Choroid plexus epithelial cell (primary cell): ENCODE measurements around the gene MAPK8IP2.

Experiments used
- DNase-seq: peaks from one replicate; pipeline ENCODE4 v3.0.0-alpha.2; 2010; ENCODE audit warnings: low read depth
- H3K4me3 ChIP-seq: 2 replicates; pipeline ENCODE4 v1.5.1; 2011; ENCODE audit warnings: low read depth, mild to moderate bottlenecking, control low read depth, low read length, moderate library complexity
- TF ChIP-seq, protein P1 (sequence below): conservative IDR thresholded peaks from 2 replicates; pipeline ENCODE4 v1.5.1; 2011; ENCODE audit warnings: low read depth, mild to moderate bottlenecking, control low read depth, inconsistent platforms, low read length, moderate library complexity

The MAPK8IP2 gene

DNA sequence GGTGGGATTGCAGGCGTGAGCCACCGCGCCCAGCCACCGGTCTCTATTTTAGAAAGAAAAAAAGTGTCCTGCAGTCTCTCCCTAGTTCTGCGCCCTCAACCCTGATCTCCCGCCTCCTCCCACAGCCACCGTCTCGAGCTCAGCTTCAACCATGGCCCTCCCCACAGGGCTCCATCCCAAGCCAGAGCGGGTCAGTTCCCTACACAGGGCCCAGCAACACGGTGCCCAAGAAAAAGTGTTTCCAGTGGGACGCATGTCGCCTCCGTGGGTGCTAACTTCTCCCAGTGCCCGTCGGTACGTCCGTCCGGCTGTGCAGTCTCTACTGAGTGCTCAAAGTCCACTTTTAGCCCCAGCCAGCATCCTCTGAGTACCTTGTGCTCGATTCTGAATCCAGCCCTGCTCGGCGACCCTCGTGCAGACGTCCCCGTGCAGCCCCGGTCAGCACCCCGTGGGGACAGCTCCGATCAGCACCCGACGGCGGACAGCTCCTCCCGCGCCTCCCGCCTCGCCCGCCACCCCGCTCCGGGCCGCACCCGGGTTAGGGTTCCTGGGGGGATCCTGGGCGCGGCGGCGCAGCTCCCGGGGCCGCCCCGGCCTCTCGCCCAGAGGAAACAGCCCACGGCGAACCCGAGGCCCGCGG lies 657 bp upstream of the MAPK8IP2 start:
- peak; percentile 38 for DNase-seq
- H3K4me3 ChIP-seq, result peak overlapping the region; percentile 18
- TF ChIP-seq, protein P1, sequence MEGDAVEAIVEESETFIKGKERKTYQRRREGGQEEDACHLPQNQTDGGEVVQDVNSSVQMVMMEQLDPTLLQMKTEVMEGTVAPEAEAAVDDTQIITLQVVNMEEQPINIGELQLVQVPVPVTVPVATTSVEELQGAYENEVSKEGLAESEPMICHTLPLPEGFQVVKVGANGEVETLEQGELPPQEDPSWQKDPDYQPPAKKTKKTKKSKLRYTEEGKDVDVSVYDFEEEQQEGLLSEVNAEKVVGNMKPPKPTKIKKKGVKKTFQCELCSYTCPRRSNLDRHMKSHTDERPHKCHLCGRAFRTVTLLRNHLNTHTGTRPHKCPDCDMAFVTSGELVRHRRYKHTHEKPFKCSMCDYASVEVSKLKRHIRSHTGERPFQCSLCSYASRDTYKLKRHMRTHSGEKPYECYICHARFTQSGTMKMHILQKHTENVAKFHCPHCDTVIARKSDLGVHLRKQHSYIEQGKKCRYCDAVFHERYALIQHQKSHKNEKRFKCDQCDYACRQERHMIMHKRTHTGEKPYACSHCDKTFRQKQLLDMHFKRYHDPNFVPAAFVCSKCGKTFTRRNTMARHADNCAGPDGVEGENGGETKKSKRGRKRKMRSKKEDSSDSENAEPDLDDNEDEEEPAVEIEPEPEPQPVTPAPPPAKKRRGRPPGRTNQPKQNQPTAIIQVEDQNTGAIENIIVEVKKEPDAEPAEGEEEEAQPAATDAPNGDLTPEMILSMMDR, result no peak

- no peak overlapping the region for H3K4me3 ChIP-seq
- TF ChIP-seq, protein P1, result no peak
- no peak for DNase-seq
Observed at GRCh38 chr22:50600967-50601668, 525 bp downstream of the MAPK8IP2 start.

GRCh38 chr22:50601669-50602337 lies 1.2 kb downstream of the MAPK8IP2 start:
- TF ChIP-seq, protein P1, result no peak
- DNase-seq, result no peak
- no peak overlapping the region for H3K4me3 ChIP-seq

GRCh38 chr22:50602338-50602700 lies 1.7 kb downstream of the MAPK8IP2 start:
- no peak overlapping the region for H3K4me3 ChIP-seq
- TF ChIP-seq, protein P1, result no peak
- DNase-seq, result no peak

GRCh38 chr22:50603511-50604255 lies 3.1 kb downstream of the MAPK8IP2 start:
- DNase-seq, result no peak
- TF ChIP-seq, protein P1, result no peak
- no peak overlapping the region for H3K4me3 ChIP-seq

- TF ChIP-seq, protein P1, result no peak
- H3K4me3 ChIP-seq, result no peak overlapping the region
- no peak for DNase-seq
Observed at GRCh38 chr22:50604256-50605001, 3.8 kb downstream of the MAPK8IP2 start.
